HG03097 (cell line): ENCODE measurements around the gene KIF1B.
"Not testable (repeated sequence)": the region's sequence is repeated elsewhere in the genome, so short reads cannot be mapped to it uniquely, and the experiment has no call there.

Experiments
- ATAC-seq: cut with Tn5 transposase; IDR thresholded peaks from one replicate; pipeline ENCODE4 v1.9.1; 2021; ENCODE audit not compliant: unreplicated experiment, low FRiP score

Gene KIF1B

DNA sequence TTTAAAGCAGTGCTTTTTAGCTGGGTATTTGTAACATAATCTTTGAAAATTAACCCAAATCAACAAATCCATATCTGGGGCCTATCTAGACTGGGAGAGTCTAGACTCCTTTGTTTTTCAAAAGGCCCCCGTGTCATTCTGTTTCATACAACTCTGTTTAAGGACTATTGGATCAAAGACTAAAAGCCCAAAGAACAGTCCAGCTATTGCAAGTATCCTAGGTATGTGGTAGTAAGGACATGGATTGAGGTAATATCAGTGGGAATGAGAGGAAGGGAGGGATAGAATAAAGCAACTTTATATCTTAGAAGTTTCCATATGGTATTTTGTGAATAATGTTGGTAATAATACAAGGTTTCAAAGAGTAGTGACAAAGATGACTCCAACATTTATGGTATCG is 18.2 kb downstream of the KIF1B start:
- ATAC-seq: no peak

DNA sequence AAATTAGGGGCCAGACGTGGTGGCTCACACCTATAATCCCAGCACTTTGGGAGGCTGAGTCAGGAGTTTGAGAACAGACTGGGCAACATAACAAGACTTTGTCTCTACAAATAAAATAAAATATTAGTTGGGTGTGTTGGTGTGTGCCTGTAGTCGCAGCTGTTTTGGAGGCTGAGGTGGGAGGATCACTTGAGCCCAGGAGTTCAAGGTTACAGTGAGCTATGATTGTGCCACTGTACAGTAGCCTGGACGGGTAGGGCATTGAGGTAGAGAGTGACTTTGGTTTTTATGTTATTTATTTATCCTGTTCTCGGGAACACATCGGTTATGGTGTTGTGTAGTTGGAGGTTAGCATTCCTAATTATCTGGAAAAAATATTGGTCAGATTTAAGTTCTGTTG is 19.5 kb downstream of the KIF1B start:
- no peak for ATAC-seq

- no peak for ATAC-seq
Observed at GRCh38 chr1:10232163-10232562, 21.8 kb downstream of the KIF1B start.

GRCh38 chr1:10236405-10237156 is 26.2 kb downstream of the KIF1B start:
- no peak for ATAC-seq

GRCh38 chr1:10237157-10237539 is 26.8 kb downstream of the KIF1B start:
- no peak for ATAC-seq

DNA sequence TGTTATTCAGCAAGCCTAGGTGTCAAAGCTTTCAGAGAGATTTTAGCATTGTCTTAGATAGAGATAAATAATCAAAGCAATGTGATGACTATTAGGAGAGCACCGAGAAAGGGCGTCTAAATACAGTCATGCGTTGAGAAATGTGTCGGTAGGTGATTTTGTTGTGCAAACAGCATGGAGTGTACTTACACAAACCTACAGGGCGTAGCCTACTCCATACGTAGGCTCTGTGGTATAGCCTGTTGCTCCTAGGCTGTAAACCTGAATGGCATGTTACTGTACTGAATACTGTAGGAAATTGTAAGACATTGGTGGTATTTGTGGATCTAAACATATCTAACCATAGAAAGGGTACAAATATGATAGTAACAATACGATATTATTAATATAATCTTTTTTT is 31.8 kb downstream of the KIF1B start:
- ATAC-seq: no peak

GRCh38 chr1:10242811-10243210 is 32.4 kb downstream of the KIF1B start:
- ATAC-seq: no peak

DNA sequence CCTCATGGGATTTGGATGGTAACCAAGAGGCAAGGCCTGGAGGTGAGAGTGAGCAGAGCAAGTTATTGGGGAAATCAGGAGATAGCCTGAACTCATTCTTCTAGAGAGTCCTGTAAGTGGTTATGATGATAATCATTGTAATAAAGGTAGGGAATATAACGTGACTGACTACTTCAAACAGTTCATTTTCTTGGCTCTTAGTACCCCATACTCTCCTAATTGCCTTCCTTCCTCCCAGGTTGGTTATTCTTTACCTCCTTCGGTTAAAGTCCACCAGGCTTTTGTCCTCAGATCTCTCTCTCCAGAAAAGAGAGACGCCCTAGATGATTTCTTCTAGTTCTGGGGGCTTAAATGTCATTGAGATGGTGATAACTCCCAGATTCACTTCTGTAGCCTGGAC is 35.3 kb downstream of the KIF1B start:
- ATAC-seq: no peak

- no peak for ATAC-seq
Observed at GRCh38 chr1:10249808-10250457, 39.6 kb downstream of the KIF1B start.

GRCh38 chr1:10250663-10251062 is 40.3 kb downstream of the KIF1B start:
- no peak for ATAC-seq

- not testable (repeated sequence) for ATAC-seq
Observed at GRCh38 chr1:10251325-10252108, 41.1 kb downstream of the KIF1B start.

- no peak for ATAC-seq
Observed at GRCh38 chr1:10252508-10252907, 42.1 kb downstream of the KIF1B start.

DNA sequence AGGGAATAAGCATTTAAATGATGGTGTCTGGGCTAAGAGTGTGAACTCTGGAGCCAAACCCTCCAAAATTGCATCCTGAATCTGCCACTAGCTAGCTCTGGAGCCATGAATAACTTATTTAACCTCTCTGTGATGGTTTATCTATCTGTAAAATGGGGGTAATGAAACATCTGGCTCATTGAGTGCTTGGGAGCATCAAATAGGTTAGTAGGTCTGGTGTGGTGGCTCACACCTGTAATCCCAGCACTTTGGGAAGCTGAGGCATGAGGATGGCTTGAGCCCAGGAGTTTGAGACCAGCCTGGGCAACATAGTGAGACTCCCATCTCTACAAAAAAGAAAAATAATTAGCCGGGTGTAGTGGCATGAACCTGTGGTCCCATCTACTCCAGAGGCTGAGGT is 42.8 kb downstream of the KIF1B start:
- no peak for ATAC-seq

DNA sequence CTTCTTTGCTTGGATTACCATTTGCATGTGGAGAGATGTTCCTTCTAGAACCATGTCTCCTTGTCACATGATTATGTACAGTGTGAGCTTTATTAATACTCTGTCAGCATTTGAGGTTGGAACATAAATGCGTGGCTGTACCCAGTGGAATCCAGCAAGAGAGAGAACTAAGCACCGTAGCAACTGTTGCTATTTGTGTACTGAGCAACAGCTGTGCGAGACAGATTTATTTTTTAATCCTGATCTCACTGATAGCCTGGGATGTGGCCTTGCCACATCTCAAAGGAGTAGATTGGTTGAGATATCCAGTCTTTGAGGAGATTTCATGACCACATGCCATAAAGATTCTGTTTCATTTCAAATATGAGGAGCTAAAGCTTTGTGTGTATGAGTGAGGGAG is 43.4 kb downstream of the KIF1B start:
- ATAC-seq: no peak

GRCh38 chr1:10257851-10258250 is 47.5 kb downstream of the KIF1B start:
- no peak for ATAC-seq

DNA sequence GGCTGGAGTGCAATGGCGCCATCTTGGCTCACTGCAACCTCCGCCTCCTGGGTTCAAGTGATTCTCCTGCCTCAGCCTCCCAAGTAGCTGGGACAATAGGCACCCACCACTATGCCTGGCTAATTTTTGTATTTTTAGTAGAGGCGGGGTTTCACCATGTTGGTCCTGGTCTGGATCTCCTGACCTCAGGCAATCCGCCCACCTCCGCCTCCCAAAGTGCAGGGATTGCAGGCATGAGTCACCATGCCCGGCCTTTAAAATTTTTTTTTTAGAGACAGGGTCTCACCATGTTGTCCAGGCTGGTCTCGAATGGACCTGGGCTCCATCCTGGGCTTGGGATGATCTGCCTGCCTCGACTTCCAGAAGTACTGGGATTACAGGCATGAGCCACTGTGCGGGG is 49.2 kb downstream of the KIF1B start:
- ATAC-seq: not testable (repeated sequence)

DNA sequence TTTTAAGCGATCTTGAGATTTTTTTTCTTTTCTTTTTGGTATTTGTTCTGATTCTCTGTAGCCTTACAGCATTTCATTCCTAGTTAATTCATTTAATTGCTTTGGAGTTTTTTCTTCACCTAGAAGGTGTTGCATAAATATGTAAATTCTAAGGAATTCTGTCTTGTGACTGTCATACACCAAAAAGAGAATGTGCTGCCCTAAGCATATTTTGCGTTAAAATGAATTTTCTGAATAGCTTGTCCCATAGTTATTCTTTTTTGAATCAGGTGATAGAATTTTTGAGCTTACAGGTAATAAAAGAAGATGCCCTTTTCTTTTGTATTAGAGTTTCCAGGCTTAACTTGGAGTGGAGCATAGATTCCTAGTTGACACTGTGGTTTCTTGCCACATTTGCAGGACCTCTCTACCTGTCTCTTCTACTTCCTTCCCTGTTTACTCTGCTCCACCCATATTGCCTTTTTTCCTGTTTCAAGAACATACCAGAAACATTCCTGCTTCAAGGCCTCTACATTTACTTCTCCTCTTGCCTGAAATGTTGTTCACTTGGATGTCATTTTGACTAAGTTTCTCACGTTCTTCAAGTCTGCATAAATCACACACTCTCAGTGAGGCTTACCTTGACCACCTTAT is 53.2 kb downstream of the KIF1B start:
- no peak for ATAC-seq

GRCh38 chr1:10265027-10265426 is 54.7 kb downstream of the KIF1B start:
- no peak for ATAC-seq

- no peak for ATAC-seq
Observed at GRCh38 chr1:10265900-10266299, 55.5 kb downstream of the KIF1B start.

DNA sequence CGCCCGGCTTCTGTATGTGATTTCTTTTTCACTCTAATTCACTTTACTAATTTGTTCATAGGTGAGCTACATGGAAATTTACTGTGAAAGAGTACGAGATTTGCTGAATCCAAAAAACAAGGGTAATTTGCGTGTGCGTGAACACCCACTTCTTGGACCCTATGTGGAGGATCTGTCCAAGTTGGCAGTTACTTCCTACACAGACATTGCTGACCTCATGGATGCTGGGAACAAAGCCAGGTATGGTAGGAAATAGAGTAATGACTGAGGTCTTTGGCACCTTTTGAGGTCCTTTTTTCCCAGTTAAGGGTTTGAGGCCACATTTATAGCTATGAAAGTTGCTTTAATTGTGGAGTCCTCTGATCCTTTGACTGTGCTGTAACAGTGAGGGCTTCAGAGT is 56.9 kb downstream of the KIF1B start:
- no peak for ATAC-seq

GRCh38 chr1:10267921-10268320 is 57.6 kb downstream of the KIF1B start:
- ATAC-seq: no peak
